Thoracic aorta (tissue), 2 donors: ENCODE data around the gene SDC3. TPM values are rescaled to one million over a fixed set of nuclear protein-coding genes. Genes with fewer than 3 reads are reported as not detected.
"Not testable (repeated sequence)": the region's sequence is repeated elsewhere in the genome, so short reads cannot be mapped to it uniquely, and the experiment has no call there.

ENCODE experiments used
- ATAC-seq: fragments of 150-250 bp; one replicate; pipeline ENCODE4 v1.8.0; 2017; ENCODE audit warnings: low read depth; ENCODE audit not compliant: insufficient number of reproducible peaks, low FRiP score
- DNase-seq: peaks from one replicate; pipeline ENCODE4 v3.0.0-alpha.2; 2020; ENCODE audit warnings: low spot score
- H3K27ac ChIP-seq, 2 donors: fragments of 200-600 bp; sonication (generic); 1 replicate in 1 of 2; 2 replicates in 1 of 2; pipeline ENCODE4 v1.5.1; 2016; ENCODE audit warnings: mild to moderate bottlenecking in 2 of 2, moderate library complexity in 2 of 2
- H3K27me3 ChIP-seq: fragments of 200-600 bp; sonication (generic); replicated peaks from 2 replicates; pipeline ENCODE4 v1.6.0; 2016; ENCODE audit warnings: mild to moderate bottlenecking; ENCODE audit not compliant: insufficient read depth
- H3K36me3 ChIP-seq: fragments of 200-600 bp; sonication (generic); one replicate; pipeline ENCODE4 v1.5.1; 2016
- H3K4me1 ChIP-seq, 2 donors: fragments of 200-600 bp; sonication (generic); 1 replicate in 1 of 2; 2 replicates in 1 of 2; pipeline versions ENCODE4 v1.5.1 to v1.6.0; 2016; ENCODE audit warnings: low read depth in 2 of 2, mild to moderate bottlenecking in 1 of 2; ENCODE audit not compliant: control insufficient read depth in 1 of 2
- H3K4me3 ChIP-seq: fragments of 200-600 bp; sonication (generic); 2 replicates; pipeline ENCODE4 v1.5.1; 2016; ENCODE audit warnings: mild to moderate bottlenecking
- H3K9me3 ChIP-seq: fragments of 200-600 bp; sonication (generic); 2 replicates; pipeline ENCODE4 v1.5.1; 2016
- CTCF ChIP-seq: fragments of 200-600 bp; sonication (generic); IDR thresholded peaks from one replicate; pipeline ENCODE4 v1.5.1; 2019; ENCODE audit warnings: antibody characterized with exemption
- total RNA-seq, 2 donors: library from RNA; depleted of rRNA; stranded (reverse); fragments of >200 nt; gene quantifications; one replicate each; pipeline versions ENCODE4 v1.1.0 to v1.2.3, GENCODE V29; 2016

The SDC3 gene
- total RNA-seq, 2 donors from 2014 or later = 51.6 to 75.4 TPM

- Histone ChIP-seq H3K36me3 (peaks cover 49% of the 10 kb centered on the region), H3K4me1 (peaks cover 0 to 2% of the 10 kb centered on the region in 2 donors), H3K4me3 (no peak overlapping the region), H3K27me3 (no peaks in the 10 kb centered on the region), H3K27ac (no peak overlapping the region), H3K9me3 (no peaks in the 10 kb centered on the region)
- ATAC-seq (no peak), DNase-seq (no peak)
- no peak for TF ChIP-seq CTCF
Measured at GRCh38 chr1:30950700-30951099, 42.1 kb upstream of the SDC3 start.

GRCh38 chr1:30950053-30950452 lies 41.5 kb upstream of the SDC3 start:
- no peak overlapping the region for H3K4me3 ChIP-seq
- H3K9me3 ChIP-seq = no peaks in the 10 kb centered on the region
- DNase-seq (no peak), ATAC-seq (no peak)
- H3K4me1 ChIP-seq = no peaks in the 10 kb centered on the region
- H3K27ac ChIP-seq = no peak overlapping the region
- TF ChIP-seq CTCF = no peak
- peaks cover 53% of the 10 kb centered on the region for H3K36me3 ChIP-seq
- no peaks in the 10 kb centered on the region for H3K27me3 ChIP-seq

GRCh38 chr1:30949487-30949838 lies 40.9 kb upstream of the SDC3 start:
- H3K36me3 ChIP-seq = peaks cover 56% of the 10 kb centered on the region
- H3K27me3 ChIP-seq, H3K4me3 ChIP-seq, H3K4me1 ChIP-seq, H3K27ac ChIP-seq, H3K9me3 ChIP-seq, DNase-seq, ATAC-seq: not testable (repeated sequence)

- H3K4me3 ChIP-seq, H3K4me1 ChIP-seq, H3K27me3 ChIP-seq, H3K9me3 ChIP-seq, DNase-seq, H3K27ac ChIP-seq, ATAC-seq: not testable (repeated sequence)
- peaks cover 53% of the 10 kb centered on the region for H3K36me3 ChIP-seq
Measured at GRCh38 chr1:30948813-30949486, 40.4 kb upstream of the SDC3 start.

- ATAC-seq (no peak), DNase-seq (no peak)
- no peaks in the 10 kb centered on the region for H3K9me3 ChIP-seq
- TF ChIP-seq CTCF = no peak
- H3K36me3 ChIP-seq = peaks cover 46% of the 10 kb centered on the region
- H3K27ac ChIP-seq = no peak overlapping the region
- H3K4me1 ChIP-seq = no peaks in the 10 kb centered on the region
- H3K27me3 ChIP-seq = no peaks in the 10 kb centered on the region
- no peak overlapping the region for H3K4me3 ChIP-seq
Measured at GRCh38 chr1:30948278-30948677, 39.7 kb upstream of the SDC3 start.

GRCh38 chr1:30947212-30947611 lies 38.7 kb upstream of the SDC3 start:
- ATAC-seq (no peak), DNase-seq (no peak)
- TF ChIP-seq CTCF = no peak
- H3K4me1 ChIP-seq = no peaks in the 10 kb centered on the region
- no peaks in the 10 kb centered on the region for H3K9me3 ChIP-seq
- no peak overlapping the region for H3K4me3 ChIP-seq
- no peak overlapping the region for H3K27ac ChIP-seq
- H3K36me3 ChIP-seq = peaks cover 45% of the 10 kb centered on the region
- H3K27me3 ChIP-seq = no peaks in the 10 kb centered on the region
